SH-SY5Y (cell line): ENCODE data around the gene AACS.

Experiments used
- GATA2 ChIP-seq: IDR thresholded peaks from 2 replicates; pipeline ENCODE4 v1.6.1; 2011; ENCODE audit warnings: mild to moderate bottlenecking, low read depth, low read length
- GATA3 ChIP-seq: IDR thresholded peaks from 2 replicates; pipeline ENCODE4 v1.6.1; 2011; ENCODE audit warnings: low read depth, mild to moderate bottlenecking, low read length, moderate library complexity

GRCh38 chr12:125184213-125184967, 119.2 kb downstream of the AACS start:
- TF ChIP-seq GATA2 (no peak), GATA3 (no peak)
